PC-3 (cell line): ENCODE measurements around the gene CD48.

Experiments
- EZH2 ChIP-seq: fragments of 300-600 bp; sonication (generic); IDR thresholded peaks from one replicate; pipeline ENCODE4 v1.6.1; 2017; ENCODE audit warnings: antibody characterized with exemption, mild to moderate bottlenecking, low read length; ENCODE audit not compliant: unreplicated experiment
- TF ChIP-seq, protein P1 (sequence below): fragments of 300-600 bp; sonication (generic); conservative IDR thresholded peaks from 2 replicates; pipeline ENCODE4 v1.5.1; 2017; ENCODE audit warnings: antibody characterized with exemption, low read depth, mild to moderate bottlenecking, low read length

DNA sequence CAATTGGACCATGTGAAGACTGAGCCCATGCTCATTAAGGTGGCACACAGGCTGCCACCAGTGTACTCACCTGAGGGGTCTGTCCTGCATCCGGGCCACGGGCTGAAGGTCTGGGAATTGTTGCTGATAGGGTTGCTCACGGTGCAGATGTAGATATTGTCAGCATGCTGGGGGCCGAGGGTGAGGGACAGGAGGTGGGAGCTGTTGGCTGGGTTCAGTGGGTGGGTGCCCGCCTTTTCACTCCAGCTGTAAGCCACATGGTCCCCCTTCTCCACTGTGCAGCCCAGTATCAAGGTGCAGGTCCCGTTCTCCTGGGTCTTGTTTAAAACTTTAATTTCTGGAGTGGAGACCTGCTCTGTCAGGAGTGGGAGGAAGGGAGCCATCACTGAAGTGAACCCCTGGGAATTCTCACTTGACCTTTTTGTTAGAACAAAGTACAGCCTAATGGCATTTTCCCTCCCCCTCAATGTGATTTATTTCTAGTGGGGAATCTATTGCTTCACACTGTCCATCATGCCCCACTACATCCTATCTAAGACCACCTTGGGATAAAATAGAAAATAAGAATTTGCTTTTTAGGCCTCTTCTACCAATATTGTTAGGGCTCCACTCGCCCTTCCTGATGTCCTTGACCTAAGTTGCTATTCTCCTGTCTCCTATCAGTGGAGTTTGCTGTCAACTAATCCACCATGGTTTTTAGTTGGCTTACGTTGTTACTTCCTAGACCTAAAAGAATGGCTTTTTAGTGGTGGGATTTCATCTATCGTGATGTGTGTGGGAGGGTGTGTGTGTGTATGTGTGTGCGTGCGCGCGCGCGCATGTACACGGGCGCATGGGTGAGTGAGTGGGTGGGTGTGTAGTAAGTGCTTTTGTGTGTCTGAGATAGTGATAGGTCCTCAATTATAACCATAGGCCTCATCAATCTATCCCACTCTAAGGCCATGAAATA, 76.8 kb downstream of the CD48 start:
- TF ChIP-seq, protein P1, sequence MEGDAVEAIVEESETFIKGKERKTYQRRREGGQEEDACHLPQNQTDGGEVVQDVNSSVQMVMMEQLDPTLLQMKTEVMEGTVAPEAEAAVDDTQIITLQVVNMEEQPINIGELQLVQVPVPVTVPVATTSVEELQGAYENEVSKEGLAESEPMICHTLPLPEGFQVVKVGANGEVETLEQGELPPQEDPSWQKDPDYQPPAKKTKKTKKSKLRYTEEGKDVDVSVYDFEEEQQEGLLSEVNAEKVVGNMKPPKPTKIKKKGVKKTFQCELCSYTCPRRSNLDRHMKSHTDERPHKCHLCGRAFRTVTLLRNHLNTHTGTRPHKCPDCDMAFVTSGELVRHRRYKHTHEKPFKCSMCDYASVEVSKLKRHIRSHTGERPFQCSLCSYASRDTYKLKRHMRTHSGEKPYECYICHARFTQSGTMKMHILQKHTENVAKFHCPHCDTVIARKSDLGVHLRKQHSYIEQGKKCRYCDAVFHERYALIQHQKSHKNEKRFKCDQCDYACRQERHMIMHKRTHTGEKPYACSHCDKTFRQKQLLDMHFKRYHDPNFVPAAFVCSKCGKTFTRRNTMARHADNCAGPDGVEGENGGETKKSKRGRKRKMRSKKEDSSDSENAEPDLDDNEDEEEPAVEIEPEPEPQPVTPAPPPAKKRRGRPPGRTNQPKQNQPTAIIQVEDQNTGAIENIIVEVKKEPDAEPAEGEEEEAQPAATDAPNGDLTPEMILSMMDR: no peak
- TF ChIP-seq EZH2: no peak
